Choroid plexus epithelial cell (primary cell): ENCODE measurements around the gene MIB2.

Experiments
- DNase-seq: peaks from one replicate; pipeline ENCODE4 v3.0.0-alpha.2; 2010; ENCODE audit warnings: low read depth
- H3K4me3 ChIP-seq: 2 replicates; pipeline ENCODE4 v1.5.1; 2011; ENCODE audit warnings: low read depth, mild to moderate bottlenecking, control low read depth, low read length, moderate library complexity
- TF ChIP-seq, protein P1 (sequence below): conservative IDR thresholded peaks from 2 replicates; pipeline ENCODE4 v1.5.1; 2011; ENCODE audit warnings: low read depth, mild to moderate bottlenecking, control low read depth, inconsistent platforms, low read length, moderate library complexity

Gene MIB2

GRCh38 chr1:1677718-1678580 lies 62.6 kb downstream of the MIB2 start:
- no peak overlapping the region for H3K4me3 ChIP-seq
- TF ChIP-seq, protein P1, sequence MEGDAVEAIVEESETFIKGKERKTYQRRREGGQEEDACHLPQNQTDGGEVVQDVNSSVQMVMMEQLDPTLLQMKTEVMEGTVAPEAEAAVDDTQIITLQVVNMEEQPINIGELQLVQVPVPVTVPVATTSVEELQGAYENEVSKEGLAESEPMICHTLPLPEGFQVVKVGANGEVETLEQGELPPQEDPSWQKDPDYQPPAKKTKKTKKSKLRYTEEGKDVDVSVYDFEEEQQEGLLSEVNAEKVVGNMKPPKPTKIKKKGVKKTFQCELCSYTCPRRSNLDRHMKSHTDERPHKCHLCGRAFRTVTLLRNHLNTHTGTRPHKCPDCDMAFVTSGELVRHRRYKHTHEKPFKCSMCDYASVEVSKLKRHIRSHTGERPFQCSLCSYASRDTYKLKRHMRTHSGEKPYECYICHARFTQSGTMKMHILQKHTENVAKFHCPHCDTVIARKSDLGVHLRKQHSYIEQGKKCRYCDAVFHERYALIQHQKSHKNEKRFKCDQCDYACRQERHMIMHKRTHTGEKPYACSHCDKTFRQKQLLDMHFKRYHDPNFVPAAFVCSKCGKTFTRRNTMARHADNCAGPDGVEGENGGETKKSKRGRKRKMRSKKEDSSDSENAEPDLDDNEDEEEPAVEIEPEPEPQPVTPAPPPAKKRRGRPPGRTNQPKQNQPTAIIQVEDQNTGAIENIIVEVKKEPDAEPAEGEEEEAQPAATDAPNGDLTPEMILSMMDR, result no peak

GRCh38 chr1:1678581-1679380 lies 63.5 kb downstream of the MIB2 start:
- TF ChIP-seq, protein P1, result peak; percentile 55
- H3K4me3 ChIP-seq, result no peak overlapping the region
- no peak for DNase-seq

More at GRCh38 chr1:1677718-1678580, 62.6 kb downstream of the MIB2 start:
- DNase-seq, result no peak
